ENCODE data around the gene WIPF2. TPM values are rescaled to one million over a fixed set of nuclear protein-coding genes. Genes with fewer than 3 reads are reported as not detected.

WIPF2 gene
- total RNA-seq, 1 donor from 2014 or later, result 12.5 TPM

- TF ChIP-seq CTCF (conservative IDR thresholded peaks at IDR 0.05; ENCODE audit: low read depth, low read length), result no peak
- no peak overlapping the region for H3K4me3 ChIP-seq (ENCODE audit: low read depth, low read length)
- DNase-seq (ENCODE audit: low read depth), result no peak
Observed at GRCh38 chr17:40325156-40326013, 106.3 kb downstream of the WIPF2 start.

- DNase-seq (ENCODE audit: low read depth), result no peak
- no peak for TF ChIP-seq CTCF (conservative IDR thresholded peaks at IDR 0.05; ENCODE audit: low read depth, low read length)
- no peak overlapping the region for H3K4me3 ChIP-seq (ENCODE audit: low read depth, low read length)
Observed at GRCh38 chr17:40326014-40326831, 107.1 kb downstream of the WIPF2 start.

GRCh38 chr17:40326832-40327199 is 107.7 kb downstream of the WIPF2 start:
- no peak overlapping the region for H3K4me3 ChIP-seq (ENCODE audit: low read depth, low read length)
- no peak for TF ChIP-seq CTCF (conservative IDR thresholded peaks at IDR 0.05; ENCODE audit: low read depth, low read length)
- DNase-seq (ENCODE audit: low read depth), result no peak

GRCh38 chr17:40327244-40327729 is 108.2 kb downstream of the WIPF2 start:
- TF ChIP-seq CTCF (conservative IDR thresholded peaks at IDR 0.05; ENCODE audit: low read depth, low read length), result no peak
- H3K4me3 ChIP-seq (ENCODE audit: low read depth, low read length), result no peak overlapping the region
- no peak for DNase-seq (ENCODE audit: low read depth)

GRCh38 chr17:40327735-40328385 is 108.8 kb downstream of the WIPF2 start:
- H3K4me3 ChIP-seq (ENCODE audit: low read depth, low read length), result no peak overlapping the region
- DNase-seq (ENCODE audit: low read depth), result no peak
- TF ChIP-seq CTCF (conservative IDR thresholded peaks at IDR 0.05; ENCODE audit: low read depth, low read length), result no peak

GRCh38 chr17:40328386-40328766 is 109.3 kb downstream of the WIPF2 start:
- H3K4me3 ChIP-seq (ENCODE audit: low read depth, low read length), result no peak overlapping the region
- no peak for TF ChIP-seq CTCF (conservative IDR thresholded peaks at IDR 0.05; ENCODE audit: low read depth, low read length)
- DNase-seq (ENCODE audit: low read depth), result no peak
